ENCODE measurements around the gene LIMCH1. TPM values are rescaled to one million over a fixed set of nuclear protein-coding genes. Genes with fewer than 3 reads are reported as not detected.

LIMCH1 gene
- total RNA-seq, 3 donors from 2014 or later (not counting 1 experiment from before 2014, with no cell fraction given) = 0.05 TPM; not detected in 2

DNA sequence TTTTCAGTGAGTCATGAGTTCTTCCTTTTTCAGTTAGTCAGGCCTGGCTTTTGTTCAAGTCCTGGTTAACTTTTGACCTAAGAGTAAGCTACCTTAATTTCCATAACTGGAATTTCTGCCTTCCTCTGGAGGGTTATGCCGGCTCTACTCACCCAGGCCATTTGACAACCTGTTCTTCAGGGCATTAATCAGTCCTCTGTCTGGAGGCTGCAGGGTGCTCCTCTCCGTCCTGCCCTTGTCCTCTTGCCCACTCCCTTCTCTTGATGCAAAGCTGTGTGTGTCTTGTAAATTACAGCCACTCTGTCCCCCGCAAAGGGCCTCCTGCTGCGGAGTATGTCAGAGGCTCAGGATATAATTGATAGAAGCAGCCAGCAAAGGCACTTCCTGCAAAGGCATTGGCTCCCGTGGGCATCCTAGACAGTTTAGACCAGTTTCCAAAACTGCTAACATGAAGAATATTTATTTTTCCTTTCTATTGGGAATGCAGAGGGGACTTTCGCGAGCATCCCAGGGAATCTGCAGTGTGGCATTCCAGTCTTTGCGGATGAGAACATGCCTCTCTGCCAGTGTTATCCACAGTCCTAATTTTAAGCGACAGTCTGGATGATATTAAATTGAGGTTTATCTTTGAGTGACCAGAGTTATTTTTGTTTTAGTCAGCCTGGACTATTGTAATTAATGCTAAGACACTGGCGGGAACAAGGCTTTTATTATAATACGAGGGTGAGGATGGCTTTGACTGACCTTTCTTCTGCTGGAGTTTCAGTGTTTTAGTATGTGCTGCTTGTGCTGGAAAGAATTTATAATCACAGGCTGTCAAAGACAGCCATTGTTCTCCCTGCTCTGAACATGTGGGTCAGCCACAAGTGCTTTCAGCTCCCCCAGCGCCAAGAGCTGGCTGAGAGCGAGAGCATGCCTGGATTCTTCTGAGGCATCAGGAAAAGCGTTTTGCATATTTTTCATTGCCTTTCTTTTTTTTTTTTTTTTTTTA lies 74.2 kb downstream of the LIMCH1 start:
- no peak overlapping the region for H3K27ac Mint-ChIP-seq
- Histone ChIP-seq H3K36me3 (ENCODE audit: control insufficient read depth, insufficient read depth, low read length) (no peaks in the 10 kb centered on the region), H3K9me3 (ENCODE audit: control insufficient read depth, insufficient read depth, low read length) (no peaks in the 10 kb centered on the region), H3K27me3 (ENCODE audit: control insufficient read depth, insufficient read depth, low read length) (no peaks in the 10 kb centered on the region), H3K4me1 (ENCODE audit: control insufficient read depth, insufficient read depth, low read length) (no peaks in the 10 kb centered on the region), H3K4me3 (ENCODE audit: low read length) (no peak overlapping the region), H3K27ac (ENCODE audit: low read length) (no peak overlapping the region)
- no peaks in the 10 kb centered on the region for H3K27me3 Mint-ChIP-seq (ENCODE audit: low read depth in 2 of 2)
- 78% methylated on average over 14 of the region's 14 CpGs for WGBS (ENCODE audit: insufficient coverage)
- intact Hi-C loops (cut with micrococcal nuclease) = no loop called here
- peaks cover 0 to 2% of the 10 kb centered on the region in 2 donors for H3K9me3 Mint-ChIP-seq
- ATAC-seq = no peak
- no peak overlapping the region for H3K4me3 Mint-ChIP-seq
- no peak for DNase-seq
- no peaks in the 10 kb centered on the region for H3K4me1 Mint-ChIP-seq
- TF ChIP-seq, protein P1, sequence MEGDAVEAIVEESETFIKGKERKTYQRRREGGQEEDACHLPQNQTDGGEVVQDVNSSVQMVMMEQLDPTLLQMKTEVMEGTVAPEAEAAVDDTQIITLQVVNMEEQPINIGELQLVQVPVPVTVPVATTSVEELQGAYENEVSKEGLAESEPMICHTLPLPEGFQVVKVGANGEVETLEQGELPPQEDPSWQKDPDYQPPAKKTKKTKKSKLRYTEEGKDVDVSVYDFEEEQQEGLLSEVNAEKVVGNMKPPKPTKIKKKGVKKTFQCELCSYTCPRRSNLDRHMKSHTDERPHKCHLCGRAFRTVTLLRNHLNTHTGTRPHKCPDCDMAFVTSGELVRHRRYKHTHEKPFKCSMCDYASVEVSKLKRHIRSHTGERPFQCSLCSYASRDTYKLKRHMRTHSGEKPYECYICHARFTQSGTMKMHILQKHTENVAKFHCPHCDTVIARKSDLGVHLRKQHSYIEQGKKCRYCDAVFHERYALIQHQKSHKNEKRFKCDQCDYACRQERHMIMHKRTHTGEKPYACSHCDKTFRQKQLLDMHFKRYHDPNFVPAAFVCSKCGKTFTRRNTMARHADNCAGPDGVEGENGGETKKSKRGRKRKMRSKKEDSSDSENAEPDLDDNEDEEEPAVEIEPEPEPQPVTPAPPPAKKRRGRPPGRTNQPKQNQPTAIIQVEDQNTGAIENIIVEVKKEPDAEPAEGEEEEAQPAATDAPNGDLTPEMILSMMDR (IDR thresholded peaks at IDR 0.05) = no peak
- H3K36me3 Mint-ChIP-seq = no peaks in the 10 kb centered on the region

DNA sequence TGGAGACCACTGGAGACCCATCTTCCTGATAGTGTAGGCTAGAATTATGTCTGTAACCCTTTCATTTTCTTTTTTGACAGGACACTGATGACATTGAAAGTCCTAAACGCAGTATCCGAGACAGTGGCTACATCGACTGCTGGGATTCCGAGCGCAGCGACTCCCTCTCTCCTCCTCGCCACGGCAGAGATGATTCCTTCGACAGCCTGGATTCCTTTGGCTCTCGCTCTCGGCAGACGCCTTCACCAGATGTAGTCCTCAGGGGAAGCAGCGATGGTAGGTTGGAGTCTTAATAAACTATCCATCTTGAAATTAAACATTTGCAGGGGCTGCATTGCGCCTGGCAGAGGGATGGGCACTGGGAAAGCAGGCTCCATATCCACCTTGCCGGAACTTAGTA lies 75.4 kb downstream of the LIMCH1 start:
- Histone ChIP-seq H3K4me1 (ENCODE audit: control insufficient read depth, insufficient read depth, low read length) (no peaks in the 10 kb centered on the region), H3K27me3 (ENCODE audit: control insufficient read depth, insufficient read depth, low read length) (no peaks in the 10 kb centered on the region), H3K9me3 (ENCODE audit: control insufficient read depth, insufficient read depth, low read length) (no peaks in the 10 kb centered on the region), H3K36me3 (ENCODE audit: control insufficient read depth, insufficient read depth, low read length) (no peaks in the 10 kb centered on the region), H3K4me3 (ENCODE audit: low read length) (no peak overlapping the region), H3K27ac (ENCODE audit: low read length) (no peak overlapping the region)
- intact Hi-C loops (cut with micrococcal nuclease) = no loop called here
- Mint-ChIP-seq H3K36me3 (no peaks in the 10 kb centered on the region), H3K27ac (no peak overlapping the region), H3K4me3 (no peak overlapping the region), H3K9me3 (peaks cover 0 to 2% of the 10 kb centered on the region in 2 donors), H3K27me3 (ENCODE audit: low read depth in 2 of 2) (no peaks in the 10 kb centered on the region), H3K4me1 (no peaks in the 10 kb centered on the region)
- DNase-seq (no peak), ATAC-seq (no peak)
- 93% methylated on average over 15 of the region's 15 CpGs for WGBS (ENCODE audit: insufficient coverage)
- TF ChIP-seq, protein P1 (IDR thresholded peaks at IDR 0.05) = no peak

DNA sequence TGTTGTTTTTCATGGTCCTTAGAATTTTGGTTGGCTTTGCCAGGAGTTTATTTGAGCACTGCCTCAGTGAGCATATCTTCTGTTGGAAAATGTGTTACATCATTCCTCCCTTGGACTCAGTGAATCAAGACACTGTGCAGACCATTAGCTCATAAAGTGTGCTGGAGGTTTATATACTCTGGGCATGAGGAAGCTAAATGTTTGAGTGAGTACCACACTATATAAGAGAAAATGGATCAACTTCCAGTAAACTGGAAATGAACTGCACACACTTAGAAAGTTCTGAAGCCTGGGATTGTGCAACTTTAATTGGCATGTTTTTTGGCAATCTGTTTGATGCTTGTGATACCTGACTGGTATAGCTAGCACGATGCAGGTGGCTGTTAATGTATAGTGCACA lies 75.9 kb downstream of the LIMCH1 start:
- WGBS (ENCODE audit: insufficient coverage) = 100% methylated on average over 1 of the region's 1 CpG
- Mint-ChIP-seq H3K36me3 (no peaks in the 10 kb centered on the region), H3K4me1 (no peaks in the 10 kb centered on the region), H3K9me3 (peaks cover 0 to 2% of the 10 kb centered on the region in 2 donors), H3K4me3 (no peak overlapping the region), H3K27ac (no peak overlapping the region), H3K27me3 (ENCODE audit: low read depth in 2 of 2) (no peaks in the 10 kb centered on the region)
- ATAC-seq = no peak
- no peaks in the 10 kb centered on the region for H3K27me3 ChIP-seq (ENCODE audit: control insufficient read depth, insufficient read depth, low read length)
- DNase-seq = no peak
- no peak overlapping the region for H3K27ac ChIP-seq (ENCODE audit: low read length)
- H3K9me3 ChIP-seq (ENCODE audit: control insufficient read depth, insufficient read depth, low read length) = no peaks in the 10 kb centered on the region
- no peak overlapping the region for H3K4me3 ChIP-seq (ENCODE audit: low read length)
- TF ChIP-seq, protein P1 (IDR thresholded peaks at IDR 0.05) = no peak
- H3K36me3 ChIP-seq (ENCODE audit: control insufficient read depth, insufficient read depth, low read length) = no peaks in the 10 kb centered on the region
- no peaks in the 10 kb centered on the region for H3K4me1 ChIP-seq (ENCODE audit: control insufficient read depth, insufficient read depth, low read length)
- intact Hi-C loops (cut with micrococcal nuclease) = no loop called here
